GM21360 (cell line): ENCODE results near the gene LINC00237.

Source experiments
- ATAC-seq: cut with Tn5 transposase; IDR thresholded peaks from one replicate; pipeline ENCODE4 v1.9.1; 2021; ENCODE audit warnings: mild to moderate bottlenecking, moderate library complexity; ENCODE audit not compliant: unreplicated experiment

The LINC00237 gene

DNA sequence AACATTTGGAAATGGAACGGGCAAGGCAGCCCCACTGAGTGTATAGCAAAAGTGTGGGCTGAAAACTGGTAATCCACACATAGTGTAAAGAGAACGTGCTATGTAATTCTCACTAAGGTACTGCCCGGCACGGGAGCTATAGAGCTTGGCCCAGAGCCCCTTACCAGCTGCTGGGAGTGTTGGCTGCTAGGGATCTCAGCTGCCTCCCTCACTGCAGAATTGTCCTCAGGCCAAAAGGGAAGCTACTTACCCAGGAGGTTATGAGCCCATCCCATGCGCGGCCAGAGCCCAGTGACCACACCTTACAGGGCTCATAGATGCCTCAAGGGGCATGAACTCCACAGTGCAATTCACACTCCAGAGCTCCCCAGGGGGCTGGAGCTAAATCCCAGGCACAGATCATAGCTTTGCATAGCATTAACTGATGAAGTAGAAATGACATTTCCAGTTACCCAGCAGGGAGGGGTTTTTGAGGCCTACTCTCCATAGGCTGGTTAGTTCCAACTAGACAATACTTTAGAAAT is 56.8 kb downstream of the LINC00237 start:
- ATAC-seq: no peak

DNA sequence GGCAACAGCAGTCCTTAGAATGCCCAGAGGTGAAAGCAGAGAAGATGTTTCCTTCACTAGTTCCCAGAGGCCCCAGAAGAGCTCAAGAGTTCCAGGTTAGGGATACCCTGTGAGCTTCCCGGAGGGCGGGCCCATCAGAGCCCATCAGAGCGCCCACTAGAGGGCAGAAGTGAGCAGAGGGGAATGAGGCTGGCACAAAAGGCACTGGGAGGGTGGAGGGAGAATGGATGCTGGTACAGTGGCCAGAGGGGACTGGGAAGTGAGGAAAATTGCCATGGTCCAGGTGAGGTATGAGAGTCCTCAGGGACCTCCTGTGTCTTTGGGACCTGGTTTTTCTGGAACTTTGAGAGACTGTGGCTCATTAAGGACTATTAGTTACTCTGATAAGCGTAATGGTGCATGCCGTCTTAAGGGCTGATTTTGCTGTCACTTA is 57.3 kb downstream of the LINC00237 start:
- no peak for ATAC-seq

DNA sequence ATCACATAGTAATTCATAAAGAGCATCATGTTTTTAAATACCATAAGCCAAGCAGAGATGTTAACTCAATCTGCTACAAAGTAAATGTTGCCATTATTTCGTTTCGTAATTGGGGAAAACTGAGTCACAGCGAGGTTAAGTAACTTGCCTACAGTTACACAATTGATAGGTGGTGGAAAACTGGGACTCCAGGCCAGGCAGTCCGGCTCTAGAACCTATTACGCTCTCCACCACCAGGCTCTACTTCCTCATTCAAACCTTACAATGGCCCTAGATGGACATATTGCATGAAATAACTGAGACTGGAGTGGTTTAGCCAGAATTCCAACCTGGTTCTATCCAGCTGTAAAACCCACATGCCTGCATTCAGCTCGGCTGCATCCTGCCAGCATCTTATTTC is 58.2 kb downstream of the LINC00237 start:
- ATAC-seq: no peak

DNA sequence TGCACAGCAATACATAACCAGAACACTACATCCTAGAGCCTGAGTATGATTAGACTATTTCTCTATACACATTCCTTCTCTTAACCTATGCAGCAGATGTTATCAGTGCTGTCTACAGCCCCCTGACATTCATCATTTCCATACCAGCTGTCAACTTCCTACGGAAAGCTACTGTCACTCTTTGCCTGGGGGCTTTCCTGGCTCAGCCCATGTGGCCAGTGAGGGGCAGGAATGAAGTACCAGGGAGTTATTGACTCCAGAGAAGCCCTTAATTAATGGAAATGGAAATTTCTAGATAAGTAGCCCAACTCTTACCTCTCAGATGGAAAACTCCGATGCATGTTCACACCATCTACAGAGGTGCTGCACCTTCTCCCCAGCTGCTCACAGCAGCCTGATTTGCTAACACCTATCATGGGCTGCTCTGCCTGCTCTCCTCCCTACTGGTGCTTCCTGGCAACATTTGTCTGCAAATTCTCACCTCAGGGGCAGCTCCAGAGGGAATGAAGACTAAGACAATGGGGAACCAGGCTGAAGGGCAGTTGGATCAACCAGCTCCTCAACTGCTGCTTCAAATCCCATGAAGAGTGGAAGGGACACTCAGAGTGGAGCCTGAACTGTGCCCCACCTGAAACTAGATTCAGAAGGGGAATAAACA is 59.6 kb downstream of the LINC00237 start:
- ATAC-seq: no peak
